ENCODE measurements around the gene SPRING1.

Gene SPRING1

DNA sequence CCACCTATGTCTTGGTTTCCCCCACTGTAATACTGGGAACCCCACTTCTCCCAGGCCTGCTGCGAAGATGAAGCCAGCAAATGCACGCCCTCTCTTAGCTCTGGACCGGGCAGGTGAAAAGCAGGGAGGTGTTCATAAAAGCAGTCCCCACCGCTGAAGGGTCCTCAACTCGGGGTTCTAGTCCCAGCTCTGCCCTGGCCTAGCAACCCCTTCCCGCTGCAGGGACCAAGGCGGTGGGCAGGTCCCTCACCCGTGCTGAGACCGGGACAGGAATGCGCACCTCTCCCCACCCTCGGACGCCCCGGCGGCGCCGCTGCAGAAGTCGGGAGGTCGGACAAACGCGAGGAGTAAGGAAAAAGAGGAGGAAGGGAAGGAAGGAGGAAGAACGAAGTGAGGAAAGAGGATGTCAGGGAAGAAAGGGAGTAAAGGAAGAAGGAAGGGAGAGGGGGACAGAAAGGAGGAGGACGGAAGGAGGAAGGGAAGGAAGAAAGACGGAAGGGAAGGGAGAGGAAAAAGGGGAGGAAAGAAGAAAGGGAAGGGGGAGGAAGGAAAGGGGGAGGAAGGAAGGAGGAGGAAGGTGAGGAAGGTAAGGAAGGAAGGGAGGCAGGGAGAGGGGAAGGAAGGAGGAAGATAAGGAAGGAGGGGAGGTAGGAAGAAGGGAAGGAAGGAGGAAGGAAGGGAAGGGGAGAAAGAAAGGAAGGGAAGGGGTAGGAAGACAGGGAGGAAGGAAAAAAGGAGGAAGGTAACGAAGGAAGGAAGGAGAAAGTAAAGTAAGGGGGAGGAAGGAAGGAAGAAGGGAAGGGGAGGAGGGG is 701 bp downstream of the SPRING1 start:
- peaks cover 4% of the 10 kb centered on the region for H3K27me3 ChIP-seq (ENCODE audit: insufficient read depth, low read length, poor library complexity, severe bottlenecking)
- peak overlapping the region; percentile 37 for H2AFZ ChIP-seq (ENCODE audit: low read length)
- H3K4me2 ChIP-seq (ENCODE audit: low read depth, low read length, poor library complexity, severe bottlenecking): peak overlapping the region; percentile 95
- H4K20me1 ChIP-seq (ENCODE audit: insufficient read depth, low read length, poor library complexity, severe bottlenecking): peaks cover 17% of the 10 kb centered on the region
- peak overlapping the region; percentile 94 for H3K4me3 ChIP-seq (ENCODE audit: low read length, poor library complexity, severe bottlenecking)
- H3F3A ChIP-seq (ENCODE audit: low read depth): no peaks in the 10 kb centered on the region
- peaks cover 50% of the 10 kb centered on the region for H3K79me2 ChIP-seq (ENCODE audit: insufficient read depth, low read length)
- H3K9me2 ChIP-seq (replicated peaks; ENCODE audit: low read depth, low read length): no peaks in the 10 kb centered on the region
- no peaks in the 10 kb centered on the region for H3K36me3 ChIP-seq (ENCODE audit: insufficient read depth, low read length)
- peaks cover 12% of the 10 kb centered on the region for H3K4me1 ChIP-seq (ENCODE audit: insufficient read depth, low read length, poor library complexity, severe bottlenecking)
- TF ChIP-seq, protein P1, sequence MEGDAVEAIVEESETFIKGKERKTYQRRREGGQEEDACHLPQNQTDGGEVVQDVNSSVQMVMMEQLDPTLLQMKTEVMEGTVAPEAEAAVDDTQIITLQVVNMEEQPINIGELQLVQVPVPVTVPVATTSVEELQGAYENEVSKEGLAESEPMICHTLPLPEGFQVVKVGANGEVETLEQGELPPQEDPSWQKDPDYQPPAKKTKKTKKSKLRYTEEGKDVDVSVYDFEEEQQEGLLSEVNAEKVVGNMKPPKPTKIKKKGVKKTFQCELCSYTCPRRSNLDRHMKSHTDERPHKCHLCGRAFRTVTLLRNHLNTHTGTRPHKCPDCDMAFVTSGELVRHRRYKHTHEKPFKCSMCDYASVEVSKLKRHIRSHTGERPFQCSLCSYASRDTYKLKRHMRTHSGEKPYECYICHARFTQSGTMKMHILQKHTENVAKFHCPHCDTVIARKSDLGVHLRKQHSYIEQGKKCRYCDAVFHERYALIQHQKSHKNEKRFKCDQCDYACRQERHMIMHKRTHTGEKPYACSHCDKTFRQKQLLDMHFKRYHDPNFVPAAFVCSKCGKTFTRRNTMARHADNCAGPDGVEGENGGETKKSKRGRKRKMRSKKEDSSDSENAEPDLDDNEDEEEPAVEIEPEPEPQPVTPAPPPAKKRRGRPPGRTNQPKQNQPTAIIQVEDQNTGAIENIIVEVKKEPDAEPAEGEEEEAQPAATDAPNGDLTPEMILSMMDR (conservative IDR thresholded peaks at IDR 0.05; ENCODE audit: low read length): no peak
- TF ChIP-seq EZH2phosphoT487 (IDR thresholded peaks at IDR 0.05; ENCODE audit: borderline replicate concordance): no peak
- H3K9ac ChIP-seq (ENCODE audit: low read depth, low read length, poor library complexity, severe bottlenecking): peak overlapping the region; percentile 87
- no peaks in the 10 kb centered on the region for H3K9me3 ChIP-seq (ENCODE audit: insufficient read depth, low read depth, low read length)

GRCh38 chr12:116735951-116736599 is 1.8 kb downstream of the SPRING1 start:
- peak overlapping the region; percentile 94 for H3K4me3 ChIP-seq (ENCODE audit: low read length, poor library complexity, severe bottlenecking)
- H3K79me2 ChIP-seq (ENCODE audit: insufficient read depth, low read length): peaks cover 61% of the 10 kb centered on the region
- H3K9me2 ChIP-seq (replicated peaks; ENCODE audit: low read depth, low read length): no peaks in the 10 kb centered on the region
- H3F3A ChIP-seq (ENCODE audit: low read depth): no peaks in the 10 kb centered on the region
- H3K36me3 ChIP-seq (ENCODE audit: insufficient read depth, low read length): no peaks in the 10 kb centered on the region
- H2AFZ ChIP-seq (ENCODE audit: low read length): no peak overlapping the region
- peaks cover 22% of the 10 kb centered on the region for H3K4me1 ChIP-seq (ENCODE audit: insufficient read depth, low read length, poor library complexity, severe bottlenecking)
- peaks cover 4% of the 10 kb centered on the region for H3K27me3 ChIP-seq (ENCODE audit: insufficient read depth, low read length, poor library complexity, severe bottlenecking)
- peaks cover 17% of the 10 kb centered on the region for H4K20me1 ChIP-seq (ENCODE audit: insufficient read depth, low read length, poor library complexity, severe bottlenecking)
- H3K4me2 ChIP-seq (ENCODE audit: low read depth, low read length, poor library complexity, severe bottlenecking): peak overlapping the region; percentile 95
- TF ChIP-seq, protein P1 (conservative IDR thresholded peaks at IDR 0.05; ENCODE audit: low read length): no peak
- no peak for TF ChIP-seq EZH2phosphoT487 (IDR thresholded peaks at IDR 0.05; ENCODE audit: borderline replicate concordance)
- H3K9ac ChIP-seq (ENCODE audit: low read depth, low read length, poor library complexity, severe bottlenecking): peak overlapping the region; percentile 87
- no peaks in the 10 kb centered on the region for H3K9me3 ChIP-seq (ENCODE audit: insufficient read depth, low read depth, low read length)

GRCh38 chr12:116735084-116735483 is 2.8 kb downstream of the SPRING1 start:
- peaks cover 71% of the 10 kb centered on the region for H3K79me2 ChIP-seq (ENCODE audit: insufficient read depth, low read length)
- H3F3A ChIP-seq (ENCODE audit: low read depth): no peaks in the 10 kb centered on the region
- H3K9me2 ChIP-seq (replicated peaks; ENCODE audit: low read depth, low read length): no peaks in the 10 kb centered on the region
- peaks cover 25% of the 10 kb centered on the region for H3K4me1 ChIP-seq (ENCODE audit: insufficient read depth, low read length, poor library complexity, severe bottlenecking)
- TF ChIP-seq, protein P1 (conservative IDR thresholded peaks at IDR 0.05; ENCODE audit: low read length): no peak
- no peak for TF ChIP-seq EZH2phosphoT487 (IDR thresholded peaks at IDR 0.05; ENCODE audit: borderline replicate concordance)
- H3K27me3 ChIP-seq (ENCODE audit: insufficient read depth, low read length, poor library complexity, severe bottlenecking): peaks cover 4% of the 10 kb centered on the region
- no peaks in the 10 kb centered on the region for H3K9me3 ChIP-seq (ENCODE audit: insufficient read depth, low read depth, low read length)
- H3K9ac ChIP-seq (ENCODE audit: low read depth, low read length, poor library complexity, severe bottlenecking): no peak overlapping the region
- H2AFZ ChIP-seq (ENCODE audit: low read length): no peak overlapping the region
- no peaks in the 10 kb centered on the region for H3K36me3 ChIP-seq (ENCODE audit: insufficient read depth, low read length)
- peak overlapping the region; percentile 37 for H3K4me2 ChIP-seq (ENCODE audit: low read depth, low read length, poor library complexity, severe bottlenecking)
- peaks cover 17% of the 10 kb centered on the region for H4K20me1 ChIP-seq (ENCODE audit: insufficient read depth, low read length, poor library complexity, severe bottlenecking)
- H3K4me3 ChIP-seq (ENCODE audit: low read length, poor library complexity, severe bottlenecking): no peak overlapping the region
